ENCODE data around the gene LHFPL3.

DNA sequence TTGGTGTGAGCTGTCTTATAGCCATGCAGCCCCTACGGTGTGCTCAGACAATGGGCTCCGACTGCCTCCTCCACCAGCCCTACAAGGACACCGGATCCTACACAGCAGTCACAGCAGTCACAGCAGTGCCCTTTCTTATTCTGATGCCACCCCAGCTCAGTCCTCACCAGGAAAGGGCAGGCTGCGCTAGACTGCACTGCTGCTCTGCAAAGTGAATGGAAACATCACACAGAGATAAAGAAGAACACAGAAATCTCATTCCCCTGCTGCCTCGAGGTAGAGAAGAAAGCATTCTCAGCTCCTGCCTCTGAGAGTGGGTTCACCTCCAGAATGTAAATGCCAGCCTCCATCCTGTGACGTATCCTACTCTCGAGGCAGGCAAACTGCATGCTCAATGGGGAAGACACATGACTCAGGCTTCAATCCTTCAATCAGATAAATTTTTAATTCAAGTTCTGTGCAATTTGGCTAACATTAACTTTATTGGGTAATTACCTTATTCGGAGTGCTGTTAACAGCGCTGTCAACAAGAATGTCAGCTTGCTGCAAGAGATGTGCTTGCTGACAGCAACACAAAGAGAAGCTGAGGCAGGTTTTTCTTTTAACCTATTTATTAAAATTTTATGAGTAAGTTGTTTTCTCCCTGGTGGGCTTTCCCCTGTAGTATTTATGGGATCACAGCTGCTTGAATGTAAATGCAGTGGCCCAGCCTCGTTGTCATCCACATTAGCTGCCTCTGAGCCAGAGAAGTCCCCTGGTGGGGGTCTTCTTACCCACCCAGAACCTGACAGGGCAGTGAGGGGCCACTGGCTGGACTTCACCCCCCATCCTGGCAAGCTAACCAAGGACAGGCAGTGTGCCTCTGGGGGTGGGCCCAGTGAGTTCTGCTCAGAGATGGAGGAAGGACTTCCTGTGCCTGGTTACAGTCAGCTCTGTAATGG, 444.3 kb downstream of the LHFPL3 start:
- TF ChIP-seq CTCF (conservative IDR thresholded peaks at IDR 0.05; ENCODE audit: low read length) (no peak), EZH2phosphoT487 (IDR thresholded peaks at IDR 0.05; ENCODE audit: borderline replicate concordance, low read depth, low read length) (no peak)

All from OCI-LY7 (cell line).